EL (cell line): ENCODE results near the gene GPRC5D.
A peak's percentile ranks its signal among the peaks of the same experiment; 100 is the strongest.

Source experiments
- DNase-seq: peaks from one replicate; pipeline ENCODE4 v3.0.0-alpha.2; 2016

Gene GPRC5D

GRCh38 chr12:12979126-12979525 lies 27.2 kb upstream of the GPRC5D start:
- DNase-seq: peak; percentile 55

DNA sequence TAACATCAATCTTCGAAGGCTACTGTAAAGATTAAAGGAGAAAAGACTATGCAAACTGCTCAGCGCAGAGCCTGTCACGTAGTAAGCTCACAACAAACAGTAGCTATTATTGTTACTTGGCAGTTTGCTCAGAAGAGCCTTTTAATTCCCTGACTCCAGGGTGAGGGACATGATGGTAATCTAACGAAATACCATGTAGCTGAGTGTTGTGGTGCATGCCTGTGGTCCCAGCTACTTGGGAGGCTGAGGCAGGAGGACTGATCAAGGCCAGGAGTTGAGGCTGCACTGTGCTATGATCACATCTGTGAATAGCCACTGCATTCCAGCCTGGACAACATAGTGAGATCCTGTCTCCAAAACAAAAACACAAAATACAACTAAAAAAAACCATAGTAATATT lies 25.3 kb upstream of the GPRC5D start:
- DNase-seq: no peak

DNA sequence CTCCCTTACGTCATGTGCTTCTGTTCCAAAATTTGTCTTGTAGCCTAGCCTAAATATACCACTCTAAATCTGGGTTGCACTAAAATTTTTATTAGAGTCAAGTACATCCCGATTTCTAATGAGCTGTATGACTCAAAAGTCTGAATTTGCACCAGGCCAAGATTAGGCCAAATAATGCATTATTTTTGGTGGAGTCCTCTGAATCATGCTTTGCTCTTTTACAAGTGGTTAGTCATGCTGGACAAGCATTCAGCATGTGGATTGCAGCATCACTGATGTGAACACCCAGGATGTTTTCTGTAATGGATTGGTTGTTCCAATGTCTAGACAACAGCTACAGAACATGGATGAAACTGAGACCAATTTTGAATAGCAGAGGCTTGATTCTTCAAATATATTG lies 24.4 kb upstream of the GPRC5D start:
- peak; percentile 93 for DNase-seq

DNA sequence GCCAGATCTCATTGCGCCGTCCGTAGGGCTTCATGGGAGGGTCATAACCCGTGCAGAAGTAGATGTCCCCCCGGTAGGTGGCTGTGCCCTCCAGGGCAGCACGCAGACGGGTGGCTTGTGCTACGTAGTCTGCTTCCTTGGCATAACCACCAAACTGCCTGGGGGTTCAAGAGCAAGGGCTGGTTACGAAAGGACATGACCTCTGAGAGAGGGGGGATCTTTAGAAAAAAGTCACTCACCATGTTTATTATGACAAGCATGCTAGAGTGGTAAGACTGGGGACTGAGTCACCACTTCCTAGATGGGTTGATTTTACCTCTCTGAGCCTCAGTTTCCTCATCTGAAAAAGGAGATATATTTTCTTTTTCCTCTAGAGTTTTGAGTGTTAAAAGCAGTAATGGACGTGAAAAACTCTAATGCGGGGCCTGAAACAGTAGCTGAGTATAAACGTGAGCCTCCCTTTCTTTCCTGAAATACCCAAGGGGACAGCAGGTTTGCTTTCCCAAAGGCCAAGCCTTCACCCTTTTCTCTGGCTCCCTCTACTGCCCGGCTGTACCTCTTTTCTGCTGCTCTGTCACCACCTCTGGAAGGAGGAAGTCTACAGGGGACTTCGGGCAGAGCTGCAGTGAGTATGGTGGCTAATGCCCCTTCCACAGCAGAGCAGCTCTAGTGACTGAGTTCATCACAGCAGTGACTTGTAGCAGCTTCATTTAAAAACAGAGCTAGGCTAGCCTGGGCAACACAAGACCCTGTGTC lies 23.5 kb upstream of the GPRC5D start:
- peak; percentile 70 for DNase-seq

DNA sequence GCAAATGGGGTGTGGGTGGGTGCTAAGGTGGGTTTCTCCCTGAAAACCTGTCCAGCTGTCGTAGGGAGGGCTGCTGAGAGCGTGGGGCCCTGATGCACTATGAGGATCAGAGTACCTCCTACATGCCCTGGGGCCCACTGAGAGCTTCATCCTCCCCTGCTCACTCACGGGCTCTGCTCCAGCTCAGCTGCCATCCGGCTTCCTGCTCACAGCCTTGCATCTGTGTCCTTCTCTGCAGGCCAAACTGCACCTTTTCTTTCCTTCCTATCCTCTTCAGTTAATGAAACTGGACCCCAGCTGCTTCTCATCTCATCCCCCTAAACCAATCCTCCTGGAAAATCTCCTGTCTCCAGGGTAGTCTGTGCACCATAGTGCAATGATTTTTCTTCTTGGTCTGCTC lies 22.2 kb upstream of the GPRC5D start:
- DNase-seq: no peak

DNA sequence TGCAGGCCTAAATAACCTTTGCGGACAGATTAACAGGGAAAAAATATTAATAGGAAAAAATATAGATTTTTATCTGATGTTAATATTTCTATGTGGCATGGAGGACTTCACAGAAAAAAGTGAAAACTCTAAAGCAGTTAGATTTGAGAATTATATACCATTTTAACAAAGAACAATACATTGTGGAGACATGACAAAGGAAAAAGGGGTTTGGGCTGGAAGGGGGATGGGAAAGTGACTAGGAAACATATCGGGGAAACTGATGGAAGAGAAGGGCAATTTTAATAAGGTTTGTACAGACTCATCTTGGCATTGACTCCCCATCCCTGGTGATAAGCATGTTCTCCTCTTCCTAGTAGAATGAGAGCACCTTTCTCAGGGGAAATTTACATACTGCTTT lies 21.0 kb upstream of the GPRC5D start:
- DNase-seq: no peak

DNA sequence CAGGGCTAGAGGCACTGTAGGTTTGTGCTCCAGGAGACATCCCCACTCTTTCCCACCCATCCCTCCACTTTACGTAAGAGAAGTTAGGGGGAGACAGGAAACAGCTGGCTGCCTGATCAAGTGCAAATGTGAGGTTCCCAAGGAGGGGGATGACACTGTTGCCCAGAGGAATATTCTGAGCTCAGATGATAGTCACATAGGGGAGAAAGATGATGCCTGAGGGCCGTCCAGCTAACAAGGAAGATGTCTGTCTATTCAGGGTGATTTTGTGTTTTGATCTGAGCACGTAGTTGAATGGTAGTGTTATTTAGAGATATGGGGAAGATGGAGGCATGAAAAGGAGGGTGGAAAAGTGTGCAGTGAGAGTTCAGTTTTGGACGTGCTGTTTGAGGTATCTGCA lies 13.9 kb upstream of the GPRC5D start:
- DNase-seq: no peak

- DNase-seq: no peak
Measured at GRCh38 chr12:12964255-12964654, 12.3 kb upstream of the GPRC5D start.

GRCh38 chr12:12960639-12961209 lies 8.8 kb upstream of the GPRC5D start:
- DNase-seq: no peak

- no peak for DNase-seq
Measured at GRCh38 chr12:12958886-12959285, 6.9 kb upstream of the GPRC5D start.

DNA sequence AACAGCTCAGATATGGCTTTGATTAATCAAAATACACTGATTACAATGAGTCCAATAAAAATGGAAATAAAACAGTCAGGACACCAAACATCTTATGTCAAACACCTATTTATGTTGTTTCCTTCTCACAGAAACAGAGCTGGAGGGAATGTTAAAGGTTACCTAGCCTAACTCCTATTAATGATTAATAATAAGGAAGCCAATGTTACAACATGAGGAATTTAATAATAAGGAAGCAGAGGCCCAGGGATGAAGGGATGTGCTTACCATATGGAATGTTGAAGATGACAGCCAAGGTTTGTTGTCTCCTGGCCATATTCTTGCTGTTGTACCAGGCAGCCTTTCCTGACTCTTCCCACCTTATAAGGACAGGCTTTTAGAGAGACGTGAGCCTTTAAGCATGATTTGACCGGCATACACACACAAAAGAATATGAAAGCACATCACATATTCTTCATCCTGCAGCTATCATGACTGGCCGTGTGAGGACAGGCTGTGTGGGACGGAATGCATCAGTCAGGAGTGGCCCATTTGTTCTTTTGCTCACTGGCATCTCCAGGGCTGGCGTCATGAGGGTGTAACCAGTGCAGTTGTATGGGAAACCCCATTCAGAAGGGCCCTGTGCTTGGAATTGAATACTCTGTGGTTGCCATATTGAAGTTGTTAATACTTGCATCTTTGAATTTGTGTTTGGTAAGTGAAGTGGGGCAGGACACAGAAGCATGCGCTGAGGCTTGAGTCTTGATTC lies 3.1 kb upstream of the GPRC5D start:
- no peak for DNase-seq

DNA sequence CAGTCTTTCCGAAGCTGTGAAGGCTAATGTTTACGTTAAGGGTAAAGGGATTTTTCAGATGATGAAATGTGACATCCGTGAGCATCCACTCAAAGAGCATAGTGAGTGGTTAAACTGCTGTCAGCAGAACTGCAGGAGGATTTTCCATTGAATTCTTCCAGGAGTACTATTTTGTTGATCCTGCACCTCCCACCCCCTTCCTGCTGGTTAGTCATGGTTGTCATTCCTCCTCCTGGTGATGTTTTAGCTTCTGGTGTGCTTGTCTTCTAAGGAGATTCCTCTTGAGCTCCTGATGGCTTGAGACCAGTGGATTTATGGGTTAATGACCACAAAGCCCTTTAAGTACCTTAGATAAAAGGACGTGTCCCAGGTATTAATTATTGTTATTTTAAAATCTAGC lies 2.4 kb upstream of the GPRC5D start:
- DNase-seq: peak; percentile 20

GRCh38 chr12:12951504-12951903 lies 466 bp downstream of the GPRC5D start:
- no peak for DNase-seq

DNA sequence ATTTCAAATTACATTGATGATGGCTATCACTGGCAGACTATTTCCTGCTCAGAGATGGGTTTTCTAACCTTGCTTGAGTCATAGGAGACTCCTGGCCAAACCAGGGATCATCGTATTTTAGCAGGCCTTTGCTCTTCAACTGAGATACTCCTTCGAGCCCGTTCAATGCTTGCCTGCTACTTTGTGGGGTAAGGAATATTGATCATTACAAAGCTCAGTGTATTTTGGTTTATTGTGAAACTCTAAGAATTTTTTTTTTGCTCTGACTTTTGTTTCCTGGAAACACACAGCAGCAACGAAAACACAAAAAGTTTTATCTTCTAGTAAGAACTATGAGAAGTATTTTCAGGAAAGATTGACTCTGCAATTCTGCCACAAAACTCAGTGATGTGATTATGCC lies 4.1 kb downstream of the GPRC5D start:
- DNase-seq: no peak

- DNase-seq: peak; percentile 24
Measured at GRCh38 chr12:12946686-12947355, 5.1 kb downstream of the GPRC5D start.

DNA sequence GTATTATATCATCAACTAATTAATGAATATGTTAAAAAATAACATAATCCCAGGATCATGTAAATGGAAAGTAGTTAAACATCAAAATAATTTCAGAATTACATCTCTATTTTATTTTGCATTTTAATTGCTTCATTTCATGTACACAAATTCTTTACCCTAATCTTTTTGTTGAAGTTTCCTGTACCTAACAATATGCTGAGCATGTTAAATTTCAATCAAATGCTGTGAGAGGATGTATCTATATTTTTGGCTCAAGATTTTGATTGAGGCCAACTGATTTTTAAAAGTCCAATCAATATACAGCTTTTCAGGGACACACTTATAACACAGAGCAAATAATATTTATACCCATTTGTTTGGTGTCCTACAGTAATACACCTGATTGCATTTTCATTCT lies 6.4 kb downstream of the GPRC5D start:
- no peak for DNase-seq

- DNase-seq: no peak
Measured at GRCh38 chr12:12943586-12944260, 8.2 kb downstream of the GPRC5D start.

DNA sequence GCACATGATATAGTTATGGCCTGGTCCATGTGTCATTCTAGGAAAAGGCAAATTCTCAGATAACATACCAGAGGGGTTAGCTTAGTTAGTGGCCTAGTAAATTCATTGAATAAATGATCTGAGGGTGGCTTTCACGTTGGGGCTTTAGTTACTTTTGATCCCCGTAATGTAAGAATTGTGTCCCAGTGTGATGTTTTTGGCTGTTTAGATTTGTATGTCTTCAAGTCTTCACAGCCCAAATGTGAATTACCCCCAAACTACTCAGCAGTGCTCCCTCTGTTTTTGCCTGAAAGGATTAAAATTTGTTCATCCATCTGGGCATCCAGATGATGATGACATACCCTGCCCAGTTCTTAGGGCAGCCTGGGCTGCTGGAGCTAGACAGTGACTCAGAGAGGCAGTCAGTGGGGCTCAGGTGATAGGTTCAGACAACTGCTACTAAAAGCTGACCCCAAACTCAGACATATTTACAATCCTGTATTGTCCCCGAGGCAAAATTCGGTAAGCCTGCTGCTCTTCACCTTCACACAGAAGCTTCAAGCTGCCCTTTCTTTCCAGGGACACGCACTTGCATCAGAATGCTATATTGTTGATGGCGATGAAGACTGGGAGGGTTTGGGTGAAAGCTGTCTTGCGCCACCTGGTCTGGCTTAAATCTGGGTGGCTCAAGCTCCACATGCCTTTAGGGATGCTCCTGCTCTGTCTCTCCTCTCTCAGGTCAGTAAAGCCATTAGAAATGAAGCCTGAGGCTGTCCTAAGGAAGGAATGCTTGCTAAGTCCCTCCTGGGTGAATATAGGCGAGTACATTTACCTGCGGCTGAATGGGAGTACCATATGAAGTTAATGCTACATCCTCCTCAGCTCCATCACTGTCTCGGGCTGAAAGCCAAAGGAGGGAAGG lies 10.3 kb downstream of the GPRC5D start:
- DNase-seq: peak; percentile 26

- no peak for DNase-seq
Measured at GRCh38 chr12:12939888-12940287, 12.1 kb downstream of the GPRC5D start.

GRCh38 chr12:12938541-12938940 lies 13.4 kb downstream of the GPRC5D start:
- DNase-seq: no peak

GRCh38 chr12:12936983-12937491 lies 14.9 kb downstream of the GPRC5D start:
- no peak for DNase-seq

DNA sequence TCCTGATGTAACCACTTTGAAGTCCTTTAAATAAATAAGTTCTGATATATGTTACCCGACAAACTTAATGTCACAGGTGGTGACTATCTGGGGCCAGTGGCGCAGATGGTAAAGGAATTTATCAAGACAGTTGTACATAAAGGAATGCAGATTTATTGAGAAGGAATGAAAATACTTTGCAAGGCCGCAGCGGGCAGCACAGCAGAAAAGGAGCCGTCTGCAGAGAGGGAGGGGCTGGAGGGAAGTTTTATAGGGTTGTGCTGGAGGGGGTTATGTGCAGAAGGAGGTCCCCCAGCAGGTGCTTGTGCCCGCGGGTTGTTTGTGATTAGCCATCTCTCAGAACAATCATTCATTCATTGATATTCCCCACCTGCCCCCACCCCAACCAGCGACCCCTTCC lies 17.4 kb downstream of the GPRC5D start:
- DNase-seq: no peak
